ENCODE measurements around the gene FAM78A. TPM values are rescaled to one million over a fixed set of nuclear protein-coding genes. Genes with fewer than 3 reads are reported as not detected.

FAM78A gene
- total RNA-seq, 1 experiment from 2014 or later: 0.84 TPM

DNA sequence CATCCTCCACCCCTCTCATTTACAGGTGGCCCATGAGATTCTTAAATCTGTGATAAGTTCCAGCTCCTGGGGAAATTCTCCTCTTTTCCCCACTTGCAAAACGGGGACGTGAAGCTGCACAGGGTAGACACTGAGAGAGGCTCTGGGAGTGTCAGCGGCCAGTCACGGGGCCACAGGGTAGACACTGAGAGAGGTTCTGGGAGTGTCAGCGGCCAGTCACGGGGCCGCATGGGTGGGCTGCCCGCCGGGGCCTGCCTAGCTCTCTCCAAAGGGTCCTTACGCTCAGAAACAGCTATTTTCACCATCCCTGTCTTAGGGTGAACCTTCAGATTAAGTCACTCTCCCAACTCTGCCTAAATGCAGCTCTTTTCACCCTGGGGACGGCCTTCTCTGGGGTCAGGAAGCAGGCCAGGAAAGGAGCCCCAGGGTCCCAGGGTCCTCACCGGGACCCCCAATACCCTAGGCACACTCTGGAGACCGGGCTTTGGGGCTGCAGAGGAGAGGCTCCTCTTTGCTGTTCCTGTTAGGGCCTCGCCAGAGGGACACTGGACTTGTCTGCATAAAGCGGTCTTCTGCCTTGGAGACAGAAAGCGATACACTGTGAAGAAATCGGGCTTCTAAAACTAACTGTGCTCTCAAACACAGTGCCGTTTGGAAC, 1.5 kb downstream of the FAM78A start:
- peaks cover 11% of the 10 kb centered on the region for H3K4me1 ChIP-seq (ENCODE audit: insufficient read depth, low read length, poor library complexity, severe bottlenecking)
- no TSS peak for BruUV-seq (replicated peaks)
- TF ChIP-seq, protein P1, sequence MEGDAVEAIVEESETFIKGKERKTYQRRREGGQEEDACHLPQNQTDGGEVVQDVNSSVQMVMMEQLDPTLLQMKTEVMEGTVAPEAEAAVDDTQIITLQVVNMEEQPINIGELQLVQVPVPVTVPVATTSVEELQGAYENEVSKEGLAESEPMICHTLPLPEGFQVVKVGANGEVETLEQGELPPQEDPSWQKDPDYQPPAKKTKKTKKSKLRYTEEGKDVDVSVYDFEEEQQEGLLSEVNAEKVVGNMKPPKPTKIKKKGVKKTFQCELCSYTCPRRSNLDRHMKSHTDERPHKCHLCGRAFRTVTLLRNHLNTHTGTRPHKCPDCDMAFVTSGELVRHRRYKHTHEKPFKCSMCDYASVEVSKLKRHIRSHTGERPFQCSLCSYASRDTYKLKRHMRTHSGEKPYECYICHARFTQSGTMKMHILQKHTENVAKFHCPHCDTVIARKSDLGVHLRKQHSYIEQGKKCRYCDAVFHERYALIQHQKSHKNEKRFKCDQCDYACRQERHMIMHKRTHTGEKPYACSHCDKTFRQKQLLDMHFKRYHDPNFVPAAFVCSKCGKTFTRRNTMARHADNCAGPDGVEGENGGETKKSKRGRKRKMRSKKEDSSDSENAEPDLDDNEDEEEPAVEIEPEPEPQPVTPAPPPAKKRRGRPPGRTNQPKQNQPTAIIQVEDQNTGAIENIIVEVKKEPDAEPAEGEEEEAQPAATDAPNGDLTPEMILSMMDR (conservative IDR thresholded peaks at IDR 0.05; ENCODE audit: low read depth, low read length): no peak
- TF ChIP-seq EZH2 (IDR thresholded peaks at IDR 0.05; ENCODE audit: borderline replicate concordance, low read depth, low read length, poor library complexity, severe bottlenecking): no peak
- ChIA-PET CTCF (no interaction called here), POLR2A (ENCODE audit: low non-redundant PET) (no interaction called here)
- DNase-seq (ENCODE audit: low spot score): no peak
- H3K27ac ChIP-seq (ENCODE audit: low read depth, low read length, poor library complexity, severe bottlenecking): no peak overlapping the region
- H3K36me3 ChIP-seq (ENCODE audit: insufficient read depth, low read length, poor library complexity, severe bottlenecking): no peaks in the 10 kb centered on the region
- no peaks in the 10 kb centered on the region for H3K9me3 ChIP-seq (ENCODE audit: low read depth, low read length, poor library complexity, severe bottlenecking)
- intact Hi-C loops (cut with micrococcal nuclease; ENCODE audit: unreplicated experiment): no loop called here
- H3K27me3 ChIP-seq (replicated peaks; ENCODE audit: insufficient read depth, low read depth, low read length, poor library complexity): no peaks in the 10 kb centered on the region
- no peak overlapping the region for H3K4me3 ChIP-seq (ENCODE audit: low read depth, low read length, poor library complexity, severe bottlenecking)

- Histone ChIP-seq H3K27me3 (replicated peaks; ENCODE audit: insufficient read depth, low read depth, low read length, poor library complexity) (no peaks in the 10 kb centered on the region), H3K9me3 (ENCODE audit: low read depth, low read length, poor library complexity, severe bottlenecking) (no peaks in the 10 kb centered on the region), H3K4me1 (ENCODE audit: insufficient read depth, low read length, poor library complexity, severe bottlenecking) (peaks cover 11% of the 10 kb centered on the region), H3K4me3 (ENCODE audit: low read depth, low read length, poor library complexity, severe bottlenecking) (no peak overlapping the region), H3K36me3 (ENCODE audit: insufficient read depth, low read length, poor library complexity, severe bottlenecking) (no peaks in the 10 kb centered on the region), H3K27ac (ENCODE audit: low read depth, low read length, poor library complexity, severe bottlenecking) (no peak overlapping the region)
- ChIA-PET POLR2A (ENCODE audit: low non-redundant PET) (no interaction called here), CTCF (interaction anchor here (1.0 kb wide), 1 partner anchor 62 kb away, joined by 3 read pairs; no protein-coding TSS in a partner anchor)
- DNase-seq (ENCODE audit: low spot score): no peak
- TF ChIP-seq, protein P1 (conservative IDR thresholded peaks at IDR 0.05; ENCODE audit: low read depth, low read length): no peak
- TF ChIP-seq EZH2 (IDR thresholded peaks at IDR 0.05; ENCODE audit: borderline replicate concordance, low read depth, low read length, poor library complexity, severe bottlenecking): no peak
- intact Hi-C loops (cut with micrococcal nuclease; ENCODE audit: unreplicated experiment): no loop called here
- BruUV-seq (replicated peaks): no TSS peak
These were observed 2.2 kb downstream of the FAM78A start for GRCh38 chr9:131273856-131274673.

GRCh38 chr9:131273146-131273855, 3.0 kb downstream of the FAM78A start:
- Histone ChIP-seq H3K27me3 (replicated peaks; ENCODE audit: insufficient read depth, low read depth, low read length, poor library complexity) (no peaks in the 10 kb centered on the region), H3K4me3 (ENCODE audit: low read depth, low read length, poor library complexity, severe bottlenecking) (no peak overlapping the region), H3K27ac (ENCODE audit: low read depth, low read length, poor library complexity, severe bottlenecking) (no peak overlapping the region), H3K9me3 (ENCODE audit: low read depth, low read length, poor library complexity, severe bottlenecking) (no peaks in the 10 kb centered on the region), H3K36me3 (ENCODE audit: insufficient read depth, low read length, poor library complexity, severe bottlenecking) (no peaks in the 10 kb centered on the region), H3K4me1 (ENCODE audit: insufficient read depth, low read length, poor library complexity, severe bottlenecking) (peaks cover 10% of the 10 kb centered on the region)
- BruUV-seq (replicated peaks): no TSS peak
- CTCF ChIA-PET: interaction anchor here (1.0 kb wide), 1 partner anchor 63 kb away, joined by 3 read pairs; no protein-coding TSS in a partner anchor
- POLR2A ChIA-PET (ENCODE audit: low non-redundant PET): no interaction called here
- intact Hi-C loops (cut with micrococcal nuclease; ENCODE audit: unreplicated experiment): no loop called here
- DNase-seq (ENCODE audit: low spot score): no peak
- TF ChIP-seq, protein P1 (conservative IDR thresholded peaks at IDR 0.05; ENCODE audit: low read depth, low read length): no peak
- no peak for TF ChIP-seq EZH2 (IDR thresholded peaks at IDR 0.05; ENCODE audit: borderline replicate concordance, low read depth, low read length, poor library complexity, severe bottlenecking)

Measured in A673 (cell line).